DMS79 (cell line): ENCODE results near the gene USO1.
"Not testable (repeated sequence)": the region's sequence is repeated elsewhere in the genome, so short reads cannot be mapped to it uniquely, and the experiment has no call there.

ENCODE experiments used
- DNase-seq: peaks from one replicate; lab custom pipeline; 2025; lab: John Stamatoyannopoulos, UW

The USO1 gene

DNA sequence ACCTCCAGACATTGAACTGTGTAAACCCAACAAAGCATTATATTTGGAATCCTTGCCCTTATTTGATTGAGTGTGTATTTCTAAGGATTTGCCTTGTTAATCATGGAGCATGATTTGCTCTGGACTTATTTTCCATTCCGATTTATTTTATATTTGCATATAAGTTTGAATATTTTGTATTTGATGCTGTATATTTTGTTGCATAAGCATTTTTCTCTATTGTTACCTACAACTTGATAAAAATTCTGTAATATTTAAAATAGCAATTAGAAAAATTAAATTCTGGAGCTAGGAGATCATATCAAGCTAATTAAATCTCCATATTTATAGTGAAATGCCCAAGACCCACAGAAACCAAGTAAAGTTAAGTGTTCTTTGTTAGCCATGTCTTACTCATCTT lies 47.2 kb downstream of the USO1 start:
- no peak for DNase-seq

DNA sequence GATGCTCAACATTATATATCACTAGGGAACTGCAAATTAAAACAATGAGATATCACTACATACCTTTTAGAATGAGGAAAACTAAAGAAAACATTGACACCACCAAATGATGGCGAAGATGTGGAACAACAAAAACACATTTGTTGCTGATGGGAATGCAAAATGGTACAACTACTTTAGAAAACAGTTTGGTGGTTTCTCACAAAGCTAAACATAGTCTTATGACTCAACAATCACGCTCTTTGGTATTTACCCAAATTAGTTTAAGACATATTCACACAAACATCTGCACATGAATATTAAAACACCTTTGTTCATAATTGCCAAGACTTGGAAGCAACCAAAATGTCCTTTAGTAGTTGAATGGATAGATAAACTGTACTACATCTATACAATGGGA lies 53.2 kb downstream of the USO1 start:
- no peak for DNase-seq

DNA sequence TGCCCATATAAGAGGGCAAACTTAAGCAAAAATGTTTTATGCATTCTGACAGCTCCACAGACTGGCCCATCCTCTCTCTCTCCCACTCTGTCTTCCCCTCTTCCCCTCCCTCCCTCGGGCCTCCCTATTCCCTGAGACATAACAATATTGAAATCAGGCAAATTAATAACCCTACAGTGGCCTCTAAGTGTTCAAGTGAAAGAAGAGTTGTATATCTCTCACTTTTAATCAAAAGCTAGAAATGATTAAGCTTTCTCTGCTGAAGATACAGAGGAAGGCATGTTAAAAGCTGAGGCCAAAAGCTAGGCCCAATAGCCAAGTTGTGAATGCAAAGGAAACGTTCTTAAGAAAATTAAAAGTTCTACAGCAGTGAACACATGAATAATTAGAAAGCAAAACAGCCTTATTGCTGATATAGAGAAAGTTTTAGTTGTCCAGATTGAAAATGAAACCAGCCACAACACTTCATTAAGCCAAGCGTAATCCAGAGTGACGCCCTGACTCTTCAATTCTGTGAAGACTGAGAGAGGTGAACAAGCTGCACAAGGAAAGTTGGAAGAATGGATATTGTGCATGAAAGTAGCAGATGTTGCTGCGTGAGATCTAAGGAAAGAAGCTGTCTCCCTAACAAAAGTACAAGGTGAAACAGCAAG lies 54.9 kb downstream of the USO1 start:
- no peak for DNase-seq

DNA sequence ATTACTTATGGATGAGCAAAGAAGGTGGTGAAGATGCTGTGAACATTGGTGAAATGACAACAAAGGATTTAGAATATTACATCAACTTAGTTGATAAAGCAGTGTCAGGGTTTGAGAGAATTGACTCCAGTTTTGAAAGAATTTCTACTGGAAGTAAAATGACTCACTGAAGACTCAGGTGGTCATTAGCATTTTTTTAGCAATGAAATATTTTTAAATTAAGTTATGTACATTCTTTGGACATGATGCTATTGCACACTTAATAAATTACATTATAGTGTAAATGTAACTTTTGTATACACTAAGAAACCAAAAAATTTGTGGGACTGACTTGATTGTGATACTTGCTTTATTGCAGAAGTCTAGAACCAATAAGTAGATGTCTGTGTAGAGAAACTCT lies 56.9 kb downstream of the USO1 start:
- DNase-seq, result no peak

DNA sequence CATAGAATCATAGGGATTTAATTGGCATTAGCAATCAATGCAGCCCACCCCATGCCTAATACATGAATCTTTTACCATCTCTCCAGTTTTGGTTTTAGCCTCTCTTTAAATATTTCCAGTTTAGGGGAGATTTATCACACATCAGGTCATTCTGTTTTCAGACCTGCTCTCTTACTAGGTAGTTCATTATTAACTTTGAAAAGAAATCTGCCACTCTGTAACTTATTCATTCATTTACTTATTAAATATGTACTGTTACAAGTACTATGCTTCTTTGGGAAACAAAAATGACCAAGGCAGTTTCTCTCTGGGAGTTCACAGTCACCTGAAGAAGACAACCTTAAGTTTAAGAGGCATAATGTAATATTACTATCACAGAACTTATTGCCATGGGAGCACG lies 62.1 kb downstream of the USO1 start:
- DNase-seq, result no peak

DNA sequence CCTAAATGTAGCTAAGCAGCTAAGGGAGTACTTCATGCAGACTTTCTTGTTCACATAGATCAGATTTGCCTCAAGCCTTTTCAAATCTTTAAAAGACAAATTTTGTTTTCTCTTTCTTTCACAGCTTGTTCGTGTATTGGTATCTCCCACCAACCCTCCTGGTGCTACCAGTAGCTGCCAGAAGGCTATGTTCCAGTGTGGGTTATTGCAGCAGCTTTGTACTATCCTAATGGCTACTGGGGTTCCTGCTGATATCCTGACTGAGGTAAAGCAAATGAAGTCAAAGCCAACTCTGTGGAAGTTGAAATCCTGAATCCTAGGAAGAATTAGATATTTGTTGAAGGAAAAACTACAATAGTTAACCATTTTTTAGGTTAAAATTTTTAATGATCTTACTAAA lies 62.6 kb downstream of the USO1 start:
- no peak for DNase-seq

DNA sequence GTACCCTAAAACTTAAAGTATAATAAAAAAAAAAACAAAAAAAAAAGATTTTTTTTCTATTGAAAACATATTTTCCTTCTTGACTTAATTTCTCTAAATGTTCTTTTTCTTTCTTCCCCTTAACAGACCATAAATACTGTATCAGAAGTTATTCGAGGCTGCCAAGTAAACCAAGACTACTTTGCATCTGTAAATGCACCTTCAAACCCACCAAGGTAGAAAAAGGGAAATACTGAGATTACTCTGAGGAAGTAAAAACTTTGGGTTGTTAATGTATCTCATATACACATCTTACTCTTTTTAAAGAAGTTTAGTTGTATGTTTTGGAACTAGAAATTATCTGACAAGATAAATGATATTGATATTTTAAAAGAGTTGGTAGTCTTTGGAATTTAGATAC lies 65.6 kb downstream of the USO1 start:
- no peak for DNase-seq

DNA sequence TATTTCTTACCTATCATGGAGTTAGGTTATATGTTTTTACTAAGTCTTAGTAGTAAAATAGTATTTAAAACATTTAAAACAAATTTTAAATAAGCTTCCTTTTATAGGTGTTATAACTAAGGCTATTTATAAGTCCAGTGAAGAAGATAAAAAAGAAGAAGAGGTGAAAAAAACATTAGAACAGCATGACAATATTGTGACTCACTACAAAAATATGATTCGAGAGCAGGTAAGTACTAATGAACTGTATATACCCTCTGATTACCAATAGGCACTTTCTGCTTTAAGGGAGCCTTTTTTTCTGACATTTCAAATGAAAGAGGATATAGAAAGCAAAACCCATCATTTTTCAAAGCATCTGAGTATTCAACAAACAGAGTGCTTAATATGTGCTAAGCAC lies 76.6 kb downstream of the USO1 start:
- no peak for DNase-seq

DNA sequence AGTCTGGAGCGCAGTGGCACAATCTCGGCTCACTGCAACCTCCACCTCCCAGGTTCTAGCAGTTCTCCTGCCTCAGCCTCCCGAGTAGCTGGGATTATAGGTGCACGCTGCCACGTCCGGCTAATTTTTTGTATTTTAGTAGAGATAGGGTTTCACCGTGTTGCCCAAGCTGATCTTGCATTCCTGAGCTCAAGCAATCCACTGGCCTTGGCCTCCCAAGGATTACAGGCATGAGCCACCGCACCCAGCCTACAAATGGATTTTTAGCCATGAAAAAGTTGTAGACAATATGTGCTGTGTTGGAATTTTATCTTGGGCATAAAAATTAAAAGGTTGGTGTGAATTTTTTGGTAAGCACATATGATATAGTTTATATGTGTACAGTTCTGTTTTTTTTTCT lies 81.7 kb downstream of the USO1 start:
- DNase-seq, result not testable (repeated sequence)

DNA sequence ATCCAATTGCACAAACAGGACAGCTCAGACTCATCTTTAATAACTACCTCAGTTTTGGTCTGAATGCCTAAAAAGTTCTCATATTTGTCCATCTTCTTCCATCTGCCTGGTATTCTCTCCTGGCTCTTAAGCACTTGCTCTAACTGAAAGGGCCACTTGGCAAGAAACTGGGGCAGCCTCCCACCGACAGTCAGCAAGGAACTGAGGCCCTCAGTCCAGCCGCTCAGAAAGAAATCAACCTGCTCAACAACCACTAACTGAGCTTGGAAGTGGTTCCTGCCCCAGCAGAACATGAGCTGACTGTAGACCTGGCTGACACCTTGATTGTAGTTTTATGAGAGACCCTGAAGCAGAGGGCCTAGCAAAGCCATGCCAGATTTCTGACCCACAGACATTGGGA lies 93.5 kb downstream of the USO1 start:
- DNase-seq, result no peak

DNA sequence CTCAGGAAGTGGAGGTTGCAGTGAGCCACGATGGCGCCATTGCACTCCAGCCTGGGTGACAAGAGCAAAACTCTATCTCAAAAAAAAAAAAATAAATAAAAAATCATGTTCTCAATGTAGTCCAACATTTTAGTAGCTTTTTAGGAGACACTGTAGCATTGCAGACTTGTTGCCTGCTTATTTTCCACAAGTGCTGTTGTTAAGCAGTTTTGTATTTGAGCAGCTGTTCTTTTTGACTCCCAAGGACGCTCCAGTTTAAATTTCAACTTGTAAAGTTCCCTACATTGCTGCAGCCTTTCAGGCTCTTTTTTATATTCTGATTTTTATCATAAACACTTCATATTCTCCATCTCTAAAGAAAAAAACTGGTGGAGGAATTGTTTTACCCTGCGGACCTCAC lies 94.7 kb downstream of the USO1 start:
- DNase-seq, result no peak

DNA sequence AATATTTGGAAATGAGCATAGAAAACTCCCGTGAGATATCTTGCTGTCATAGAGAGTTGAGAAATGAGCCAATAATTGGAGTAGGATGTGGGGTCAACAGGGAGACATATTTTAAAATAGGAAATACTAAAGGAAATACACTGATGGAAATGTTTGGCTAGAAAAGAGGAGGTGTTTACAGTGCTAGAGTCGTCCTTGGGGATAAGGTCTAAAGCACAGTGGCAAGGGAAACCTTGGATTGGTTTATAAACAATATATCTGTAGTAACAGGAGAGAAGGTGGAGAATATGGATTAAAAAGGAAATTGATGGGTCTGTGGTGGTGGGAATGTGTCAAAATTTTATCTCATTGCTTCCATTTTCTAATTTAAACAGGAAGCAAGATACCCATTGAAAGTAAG lies 95.8 kb downstream of the USO1 start:
- DNase-seq, result no peak

DNA sequence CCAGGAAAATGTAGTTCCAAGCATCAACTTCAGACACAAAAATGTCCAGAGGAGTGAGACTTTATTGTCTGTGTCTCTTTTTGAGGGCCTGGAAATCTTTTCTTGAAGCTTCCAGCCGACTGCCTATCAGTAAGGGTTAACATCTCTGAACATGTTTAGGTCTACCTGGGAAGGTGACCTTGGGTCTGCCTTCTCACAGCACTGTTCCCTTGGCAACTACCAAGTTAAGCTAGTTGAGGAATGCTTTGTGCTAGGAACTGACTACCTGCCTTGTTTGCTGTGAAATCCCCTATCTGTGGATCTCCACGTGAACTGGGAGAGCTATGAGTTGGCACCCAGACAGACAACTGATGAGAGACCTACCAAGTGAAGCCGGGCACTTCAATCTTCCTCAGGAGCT lies 96.3 kb downstream of the USO1 start:
- no peak for DNase-seq

DNA sequence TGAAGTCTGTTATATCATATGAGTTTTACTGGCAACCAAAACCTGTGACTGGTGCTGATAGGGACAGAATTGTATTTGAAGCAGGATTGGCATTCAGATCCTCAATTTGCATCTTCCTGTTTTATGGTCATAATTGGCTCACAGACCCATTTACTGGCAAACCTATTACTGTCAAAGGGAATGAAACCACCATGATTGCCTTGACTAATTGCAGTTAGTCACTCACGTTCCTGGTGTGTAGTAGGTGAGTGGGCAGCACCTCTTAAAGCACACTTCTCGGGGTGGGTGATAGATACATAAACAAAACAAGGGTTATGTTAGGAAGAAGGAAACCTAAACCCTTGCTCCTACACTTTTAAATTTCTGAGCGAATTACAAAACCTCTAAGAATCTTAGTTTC lies 96.8 kb downstream of the USO1 start:
- no peak for DNase-seq

DNA sequence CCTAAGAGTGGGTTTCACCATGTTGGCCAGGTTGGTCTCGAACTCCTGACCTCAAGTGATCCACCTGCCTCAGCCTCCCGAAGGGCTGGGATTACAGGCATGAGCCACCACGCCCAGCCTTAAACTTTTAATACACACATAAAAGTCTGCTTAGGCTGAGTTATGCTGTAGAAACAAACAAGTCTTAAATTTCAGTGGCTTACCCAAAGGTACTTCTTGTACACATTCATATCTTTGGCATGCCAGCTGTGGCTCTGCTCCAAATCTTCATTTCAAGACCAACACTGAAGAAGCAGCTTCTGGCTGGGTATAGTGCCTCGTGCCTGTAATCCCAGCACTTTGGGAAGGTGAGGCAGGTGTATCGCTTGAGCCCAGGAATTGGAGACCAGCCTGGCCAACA lies 97.6 kb downstream of the USO1 start:
- no peak for DNase-seq

DNA sequence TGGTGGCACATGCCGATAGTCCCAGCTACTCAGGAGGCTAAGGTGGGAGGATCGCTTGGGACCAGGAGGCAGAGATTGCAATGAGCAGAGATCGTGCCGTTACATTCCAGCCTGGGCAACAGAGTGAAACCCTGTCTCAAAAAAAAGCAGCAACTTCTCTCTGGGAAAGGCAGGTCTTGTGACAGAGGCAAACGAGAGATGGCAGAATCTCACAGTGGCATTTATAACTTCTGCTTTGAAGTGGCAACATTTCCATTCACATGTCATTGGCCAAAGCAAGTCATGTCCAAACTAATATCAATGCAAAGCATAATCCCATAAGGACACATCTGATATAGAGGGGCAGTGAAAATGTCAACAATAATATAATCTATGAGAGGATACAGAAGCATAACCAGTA lies 98.0 kb downstream of the USO1 start:
- DNase-seq, result no peak

DNA sequence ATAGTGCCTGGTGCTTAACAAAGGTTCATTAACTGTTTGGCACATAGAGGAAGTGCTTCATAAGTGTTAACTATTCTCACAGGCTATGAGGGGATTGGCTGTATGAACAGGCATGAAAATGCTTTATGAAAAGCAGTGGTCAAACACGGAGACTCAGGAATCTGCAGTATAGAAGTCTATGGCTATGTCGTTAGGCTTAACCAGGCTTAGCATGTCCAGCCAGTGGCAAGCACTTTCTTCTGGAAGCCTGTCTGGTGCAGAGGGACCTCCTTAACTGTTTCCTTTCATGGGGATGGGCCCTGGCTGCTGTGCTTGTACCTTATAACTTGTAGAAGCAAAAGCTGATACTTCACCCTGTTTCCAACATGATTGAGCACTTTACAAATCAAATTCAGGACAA lies 99.4 kb downstream of the USO1 start:
- DNase-seq, result no peak

DNA sequence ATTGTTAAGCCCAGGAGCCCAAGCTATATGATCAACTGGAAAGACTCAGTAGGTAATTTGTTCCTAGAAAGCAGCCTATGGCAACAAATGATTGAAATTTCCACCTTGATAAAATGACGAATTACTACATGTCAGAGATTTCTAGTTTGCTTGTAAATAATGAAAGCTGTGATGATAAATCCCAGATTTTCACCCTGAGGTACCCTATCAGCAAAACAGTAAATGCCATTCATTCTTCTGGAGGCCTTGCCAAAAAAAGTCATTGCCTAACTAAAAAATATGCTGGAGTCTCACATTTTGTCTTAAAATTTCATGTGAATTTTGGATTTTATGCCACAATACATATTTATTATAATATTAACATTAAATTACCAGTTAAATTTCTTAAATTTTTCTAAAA lies 106.5 kb downstream of the USO1 start:
- DNase-seq, result no peak

DNA sequence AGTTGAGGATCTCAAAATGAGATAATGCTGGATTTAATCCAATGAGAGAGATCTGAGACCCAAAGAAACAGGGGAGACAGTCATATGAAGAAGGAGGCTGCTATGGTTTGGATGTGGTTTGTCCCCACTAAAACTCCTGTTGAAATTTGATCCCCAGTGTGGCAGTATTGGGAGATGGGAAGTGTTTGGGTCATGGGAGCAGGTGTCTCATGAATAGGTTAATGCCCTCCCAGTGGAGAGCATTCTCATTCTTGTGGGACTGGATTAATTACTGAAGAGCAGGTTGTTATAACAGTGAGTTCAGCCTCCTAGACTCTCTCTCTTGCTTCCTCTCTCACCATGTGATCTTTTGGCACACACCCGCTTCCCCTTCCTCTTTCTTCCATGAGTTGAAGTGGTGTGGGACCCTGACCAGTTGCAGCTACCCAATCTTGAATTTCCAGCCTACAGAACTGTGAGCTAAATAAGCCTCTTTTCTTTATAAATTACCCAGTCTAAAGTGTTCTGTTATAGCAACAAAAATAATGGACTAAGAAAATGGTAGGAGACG lies 107.6 kb downstream of the USO1 start:
- DNase-seq, result no peak

DNA sequence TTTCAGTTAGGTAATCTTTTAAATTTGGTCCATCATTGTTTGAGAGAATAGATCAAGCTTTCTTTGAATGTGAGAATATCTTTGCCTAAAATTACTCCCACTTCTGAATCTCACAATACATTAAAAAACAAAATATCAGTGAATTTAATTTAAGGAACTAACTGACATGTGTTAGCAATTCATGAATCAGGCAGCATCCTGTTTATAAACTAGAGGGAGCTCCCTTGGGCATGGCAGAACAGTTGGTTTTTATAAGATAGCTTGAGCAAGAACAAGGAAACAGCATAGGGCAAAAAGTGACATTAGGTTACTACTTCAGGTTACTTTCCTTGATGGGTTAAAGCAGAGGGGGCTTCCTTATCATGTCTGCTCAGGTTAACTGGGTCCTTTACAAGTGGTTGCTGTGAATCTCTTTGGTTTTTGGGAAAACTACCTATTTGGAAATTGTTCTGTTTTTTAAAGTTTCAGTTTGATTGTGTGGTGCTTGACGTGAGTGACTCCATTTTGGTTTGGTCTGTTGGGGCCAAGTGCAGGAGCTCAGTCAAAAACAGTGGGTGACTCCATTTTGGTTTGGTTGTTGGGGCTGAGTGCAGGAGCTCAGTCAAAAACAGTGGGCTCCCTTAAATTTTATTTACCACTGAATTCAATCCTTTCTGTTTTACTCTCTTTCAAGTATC lies 109.9 kb downstream of the USO1 start:
- no peak for DNase-seq

DNA sequence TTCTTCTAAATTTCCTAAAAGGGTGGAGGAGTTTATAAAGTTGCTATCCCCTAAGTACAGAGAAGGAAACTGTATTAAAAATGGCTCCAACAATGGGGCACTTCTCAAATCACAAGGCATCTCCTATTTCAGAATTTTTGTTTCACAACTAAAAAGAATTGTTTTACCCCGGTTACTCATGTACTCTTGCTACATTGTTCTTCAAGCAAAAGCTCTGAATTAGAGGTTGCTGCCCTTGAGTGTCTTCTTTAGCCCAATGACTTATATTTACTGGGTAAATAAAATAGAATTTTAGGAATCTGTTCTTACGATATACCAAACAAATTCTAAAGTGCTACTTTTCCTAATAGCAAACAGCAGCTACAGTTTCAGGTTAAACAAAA lies 110.4 kb downstream of the USO1 start:
- DNase-seq, result no peak

DNA sequence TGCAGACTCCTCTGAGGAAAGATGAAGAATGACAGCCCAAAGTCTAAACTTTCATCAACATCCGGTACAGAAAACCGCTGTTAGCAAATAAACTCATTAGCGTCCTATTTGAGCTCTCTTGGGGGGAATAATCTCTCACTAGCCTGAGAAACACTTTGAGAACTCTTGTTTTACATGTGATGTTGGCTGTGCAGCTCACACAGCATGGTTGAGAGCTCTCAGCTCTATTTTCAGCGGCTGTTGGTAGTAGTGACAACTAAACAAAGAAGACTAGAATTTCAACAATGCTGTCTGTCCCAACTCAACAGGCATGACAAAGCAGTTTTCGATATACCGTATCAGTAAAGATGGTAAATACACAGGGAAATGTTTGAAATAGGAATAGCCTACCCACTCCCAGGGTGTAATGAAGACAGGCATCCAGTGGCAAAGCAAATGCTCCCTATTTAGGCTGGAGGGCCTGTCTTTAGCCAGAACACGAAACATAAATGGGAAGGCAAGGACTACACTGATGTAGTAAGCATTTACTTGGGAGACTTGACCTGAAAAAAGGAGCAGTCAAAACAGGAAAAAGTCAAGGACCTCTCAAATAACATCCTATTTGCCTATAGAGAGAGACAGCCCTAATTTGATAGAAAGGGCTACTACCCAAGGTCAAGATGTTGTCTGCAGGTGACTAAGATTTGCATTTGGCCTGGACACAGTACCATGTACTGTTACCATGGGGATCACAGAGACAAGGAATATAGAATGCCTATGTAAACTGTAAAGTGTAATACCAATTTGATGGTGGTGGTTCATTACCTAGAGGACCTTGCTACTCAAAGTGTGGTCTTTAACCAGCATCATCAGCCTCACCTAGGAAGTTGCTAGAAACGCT lies 117.5 kb downstream of the USO1 start:
- no peak for DNase-seq

DNA sequence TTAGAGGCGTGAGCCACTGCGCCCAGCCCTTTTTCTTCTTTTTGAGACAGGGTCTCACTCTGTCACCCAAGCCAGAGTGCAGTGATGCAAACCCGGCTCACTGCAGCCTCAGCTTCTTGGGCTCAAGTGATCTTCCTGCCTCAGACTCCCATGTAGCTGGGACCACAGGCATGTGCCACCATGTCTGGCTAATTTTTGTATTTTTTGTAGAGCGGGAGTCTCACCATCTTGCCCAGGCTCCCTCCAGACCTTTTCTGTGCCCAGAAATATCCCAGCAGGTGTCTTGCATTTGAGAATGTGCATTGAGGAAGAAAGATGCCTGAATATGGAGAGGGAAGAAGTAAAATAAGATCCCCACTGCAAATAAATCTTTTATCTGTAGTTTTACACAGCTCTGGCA lies 119.2 kb downstream of the USO1 start:
- no peak for DNase-seq
